Keratinocyte (primary cell): ENCODE data around the gene KDR. TPM values are rescaled to one million over a fixed set of nuclear protein-coding genes. Genes with fewer than 3 reads are reported as not detected.

Experiments
- DNase-seq: peaks from one replicate; pipeline ENCODE4 v3.0.0-alpha.2; 2011; ENCODE audit warnings: low read depth, missing footprints, low spot score
- FAIRE-seq: peaks from 2 replicates; lab custom pipeline; 2011; peaks lifted over from hg19 to GRCh38; lab: Jason Lieb, UNC
- H2AFZ ChIP-seq: 2 replicates; pipeline ENCODE4 v1.6.0; 2012; ENCODE audit warnings: low read length, control low read depth, inconsistent platforms; ENCODE audit not compliant: control insufficient read depth
- H3K27ac ChIP-seq: 2 replicates; pipeline ENCODE4 v1.5.1; 2011; ENCODE audit warnings: low read length; ENCODE audit not compliant: control insufficient read depth, insufficient read depth
- H3K27me3 ChIP-seq: 3 replicates; pipeline ENCODE4 v1.6.0; 2011; ENCODE audit warnings: low read length; ENCODE audit not compliant: control insufficient read depth, insufficient read depth; ENCODE audit errors: extremely low read depth
- H3K36me3 ChIP-seq, 2 experiments: 2 replicates in 1 of 2; 3 replicates in 1 of 2; pipeline ENCODE4 v1.5.1; 2011; ENCODE audit warnings: low read length in 2 of 2, mild to moderate bottlenecking in 1 of 2; ENCODE audit not compliant: control insufficient read depth in 2 of 2, insufficient read depth in 2 of 2; ENCODE audit errors: extremely low read depth in 1 of 2
- H3K4me1 ChIP-seq: 3 replicates; pipeline ENCODE4 v1.5.1; 2011; ENCODE audit warnings: low read length; ENCODE audit not compliant: control insufficient read depth, insufficient read depth; ENCODE audit errors: extremely low read depth
- H3K4me2 ChIP-seq: 3 replicates; pipeline ENCODE4 v1.6.0; 2011; ENCODE audit warnings: low read depth, low read length; ENCODE audit not compliant: control insufficient read depth, insufficient read depth; ENCODE audit errors: extremely low read depth
- H3K4me3 ChIP-seq, 3 experiments: fragments of 200-600 bp in 1 of 3; sonication (generic) in 1 of 3; 2 replicates in 2 of 3; 3 replicates in 1 of 3; pipeline ENCODE4 v1.5.1; 2011 to 2016; ENCODE audit warnings: low read length in 3 of 3, mild to moderate bottlenecking in 3 of 3, control low read depth in 2 of 3, inconsistent platforms in 1 of 3, low read depth in 1 of 3, mixed read lengths in 1 of 3, mixed run types in 1 of 3, moderate library complexity in 1 of 3; ENCODE audit not compliant: control insufficient read depth in 2 of 3, insufficient read depth in 2 of 3; ENCODE audit errors: extremely low read depth in 1 of 3
- H3K79me2 ChIP-seq: 2 replicates; pipeline ENCODE4 v1.6.0; 2012; ENCODE audit warnings: low read length; ENCODE audit not compliant: control insufficient read depth, insufficient read depth
- H3K9ac ChIP-seq: 3 replicates; pipeline ENCODE4 v1.6.0; 2011; ENCODE audit warnings: low read length; ENCODE audit not compliant: control insufficient read depth, insufficient read depth; ENCODE audit errors: extremely low read depth
- H3K9me1 ChIP-seq: 3 replicates; pipeline ENCODE4 v1.6.0; 2011; ENCODE audit warnings: low read length; ENCODE audit not compliant: control insufficient read depth, insufficient read depth; ENCODE audit errors: extremely low read depth
- H3K9me3 ChIP-seq: 2 replicates; pipeline ENCODE4 v1.5.1; 2012; ENCODE audit warnings: low read depth, low read length; ENCODE audit not compliant: control insufficient read depth
- H4K20me1 ChIP-seq: 3 replicates; pipeline ENCODE4 v1.6.0; 2011; ENCODE audit warnings: low read length; ENCODE audit not compliant: control insufficient read depth, insufficient read depth; ENCODE audit errors: extremely low read depth
- EZH2 ChIP-seq: IDR thresholded peaks from one replicate; pipeline ENCODE4 v1.6.1; 2012; ENCODE audit warnings: inconsistent platforms, mild to moderate bottlenecking, low read length, moderate library complexity
- dilution Hi-C: fragments of 300-500 bp; cut with MboI; formaldehyde crosslinking; loops from one replicate; pipeline ENCODE4 v1.7.0; 2020; ENCODE audit warnings: low sequenced_read_pairs; ENCODE audit not compliant: extremely low pct_ligation_motif_present
- polyA plus RNA-seq, 5 experiments: library from polyadenylated mRNA; depleted of rRNA in 3 of 5; stranded (reverse) in 3 of 5; stranded (forward) in 1 of 5; unstranded in 1 of 5; fragments of >200 nt; gene quantifications; 1 replicate in 1 of 5; 2 replicates in 3 of 5; 3 replicates in 1 of 5; pipeline versions ENCODE4 v1.2.1 to v1.2.3, GENCODE V29; 2011 to 2012; ENCODE audit warnings: missing spikeins in 2 of 5, low read depth in 1 of 5, low replicate concordance in 1 of 5
- TF ChIP-seq, protein P1 (sequence below), 3 experiments: IDR thresholded peaks in 1 of 3; conservative IDR thresholded peaks in 1 of 3; optimal IDR thresholded peaks in 1 of 3; 2 replicates in 2 of 3; 3 replicates in 1 of 3; pipeline versions ENCODE3 to v1.5.1; 2011; ENCODE audit warnings: low read length in 3 of 3, mild to moderate bottlenecking in 3 of 3, moderate library complexity in 2 of 3, control low read depth in 1 of 3, inconsistent platforms in 1 of 3; ENCODE audit not compliant: insufficient read depth in 2 of 3; ENCODE audit errors: extremely low read depth in 1 of 3

The KDR gene
- polyA plus RNA-seq, 1 donor (not counting 4 experiments of a cell fraction or from before 2014, with no cell fraction given): not detected

DNA sequence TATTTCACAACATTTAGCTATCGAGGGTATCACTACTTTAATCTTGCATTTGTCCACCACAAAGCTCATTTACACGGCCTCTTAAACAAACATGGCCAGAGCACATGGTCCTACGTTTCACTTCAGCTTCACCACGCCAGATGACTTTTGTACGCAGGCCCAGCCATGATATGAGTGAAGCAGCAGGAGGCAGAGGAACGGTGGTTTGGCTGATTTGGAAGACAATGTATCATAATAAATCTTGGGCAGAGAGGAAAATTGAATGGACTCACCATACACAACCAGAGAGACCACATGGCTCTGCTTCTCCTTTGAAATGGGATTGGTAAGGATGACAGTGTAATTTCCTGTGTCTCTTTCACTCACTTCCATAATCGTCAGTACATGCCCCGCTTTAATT, 15.3 kb downstream of the KDR start:
- no peaks in the 10 kb centered on the region for H3K9me3 ChIP-seq
- DNase-seq: no peak
- no peak for FAIRE-seq
- H3K79me2 ChIP-seq: no peaks in the 10 kb centered on the region
- no peaks in the 10 kb centered on the region for H3K27me3 ChIP-seq
- H4K20me1 ChIP-seq: no peaks in the 10 kb centered on the region
- H2AFZ ChIP-seq: no peak overlapping the region
- TF ChIP-seq, protein P1, sequence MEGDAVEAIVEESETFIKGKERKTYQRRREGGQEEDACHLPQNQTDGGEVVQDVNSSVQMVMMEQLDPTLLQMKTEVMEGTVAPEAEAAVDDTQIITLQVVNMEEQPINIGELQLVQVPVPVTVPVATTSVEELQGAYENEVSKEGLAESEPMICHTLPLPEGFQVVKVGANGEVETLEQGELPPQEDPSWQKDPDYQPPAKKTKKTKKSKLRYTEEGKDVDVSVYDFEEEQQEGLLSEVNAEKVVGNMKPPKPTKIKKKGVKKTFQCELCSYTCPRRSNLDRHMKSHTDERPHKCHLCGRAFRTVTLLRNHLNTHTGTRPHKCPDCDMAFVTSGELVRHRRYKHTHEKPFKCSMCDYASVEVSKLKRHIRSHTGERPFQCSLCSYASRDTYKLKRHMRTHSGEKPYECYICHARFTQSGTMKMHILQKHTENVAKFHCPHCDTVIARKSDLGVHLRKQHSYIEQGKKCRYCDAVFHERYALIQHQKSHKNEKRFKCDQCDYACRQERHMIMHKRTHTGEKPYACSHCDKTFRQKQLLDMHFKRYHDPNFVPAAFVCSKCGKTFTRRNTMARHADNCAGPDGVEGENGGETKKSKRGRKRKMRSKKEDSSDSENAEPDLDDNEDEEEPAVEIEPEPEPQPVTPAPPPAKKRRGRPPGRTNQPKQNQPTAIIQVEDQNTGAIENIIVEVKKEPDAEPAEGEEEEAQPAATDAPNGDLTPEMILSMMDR (optimal IDR thresholded peaks at IDR 0.05 in 1 of 3, IDR thresholded peaks at IDR 0.05 in 1 of 3, conservative IDR thresholded peaks at IDR 0.05 in 1 of 3; ENCODE audit: extremely low read depth in 1 of 3, insufficient read depth in 2 of 3, low read length in 3 of 3): no peak
- no peak for TF ChIP-seq EZH2
- H3K9me1 ChIP-seq: no peaks in the 10 kb centered on the region
- no peaks in the 10 kb centered on the region for H3K4me1 ChIP-seq
- no peak overlapping the region for H3K27ac ChIP-seq
- no peak overlapping the region for H3K4me3 ChIP-seq
- H3K9ac ChIP-seq: no peak overlapping the region
- dilution Hi-C loops: no loop called here
- H3K4me2 ChIP-seq: no peak overlapping the region
- H3K36me3 ChIP-seq: no peaks in the 10 kb centered on the region

DNA sequence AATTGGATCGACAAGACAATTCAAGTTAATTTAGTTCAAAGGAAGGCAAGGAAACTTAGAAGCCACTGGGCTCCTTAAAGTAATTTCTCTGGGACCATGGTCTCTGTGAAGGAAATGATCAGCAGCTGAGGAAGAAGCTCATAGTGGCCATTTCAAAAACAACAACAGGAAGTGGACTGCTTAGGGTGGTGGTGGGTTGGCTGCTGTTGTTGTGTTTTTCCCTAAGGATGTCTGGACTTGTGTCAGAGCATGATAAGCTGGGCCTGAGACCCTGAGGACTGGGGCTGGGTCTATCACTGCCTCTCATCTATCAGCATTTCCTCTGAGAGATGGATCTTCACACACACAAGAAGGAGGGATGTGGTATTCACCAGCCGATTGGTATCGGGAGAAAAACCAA, 18.3 kb downstream of the KDR start:
- no peak overlapping the region for H3K9ac ChIP-seq
- FAIRE-seq (no peak), DNase-seq (no peak)
- dilution Hi-C loops: no loop called here
- no peaks in the 10 kb centered on the region for H3K9me3 ChIP-seq
- H3K4me3 ChIP-seq: no peak overlapping the region
- no peaks in the 10 kb centered on the region for H3K4me1 ChIP-seq
- H3K27ac ChIP-seq: no peak overlapping the region
- no peaks in the 10 kb centered on the region for H3K36me3 ChIP-seq
- H3K27me3 ChIP-seq: no peaks in the 10 kb centered on the region
- H3K4me2 ChIP-seq: no peak overlapping the region
- no peak for TF ChIP-seq EZH2
- TF ChIP-seq, protein P1 (optimal IDR thresholded peaks at IDR 0.05 in 1 of 3, IDR thresholded peaks at IDR 0.05 in 1 of 3, conservative IDR thresholded peaks at IDR 0.05 in 1 of 3; ENCODE audit: extremely low read depth in 1 of 3, insufficient read depth in 2 of 3, low read length in 3 of 3): no peak
- no peaks in the 10 kb centered on the region for H4K20me1 ChIP-seq
- H3K79me2 ChIP-seq: no peaks in the 10 kb centered on the region
- H2AFZ ChIP-seq: no peak overlapping the region
- no peaks in the 10 kb centered on the region for H3K9me1 ChIP-seq
